ENCODE data around the gene SLC22A17. TPM values are rescaled to one million over a fixed set of nuclear protein-coding genes. Genes with fewer than 3 reads are reported as not detected.

SLC22A17 gene
- total and polyA plus RNA-seq, 2 of the 4 experiments (the other 2 are of a cell fraction): 6.6 to 36.0 TPM

DNA sequence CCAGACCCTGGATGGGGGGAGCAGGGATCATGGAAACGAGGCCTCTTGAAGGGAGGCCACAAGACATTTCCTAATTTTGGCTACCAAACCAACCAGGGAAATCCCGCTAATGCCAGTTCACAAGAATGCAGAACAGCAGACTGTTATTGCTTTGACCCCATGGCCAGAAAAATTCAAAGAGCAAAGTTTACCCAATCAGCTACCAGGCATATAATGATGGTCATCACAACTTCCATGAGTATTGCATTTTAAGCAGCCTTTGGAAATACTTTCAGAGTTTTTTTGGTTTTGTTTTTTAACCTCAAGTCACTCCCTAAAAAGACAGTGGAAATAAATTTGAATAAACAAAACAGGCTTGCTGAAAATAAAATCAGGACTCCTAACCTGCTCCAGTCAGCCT lies 19.8 kb upstream of the SLC22A17 start, which contains the start of gene IL25:
IL25 (plus strand) TSS at position 301 of the 400 bp plus-strand sequence.
- H4K20me1 ChIP-seq (ENCODE audit: insufficient read depth, low read length): no peaks in the 10 kb centered on the region
- H3K9me1 ChIP-seq (ENCODE audit: insufficient read depth, low read length): 0 out of 2 replicates have a peak, but pooled peaks cover 2% of the 10 kb centered on the region
- ChIA-PET CTCF (no interaction called here), POLR2A (ENCODE audit: unreplicated experiment) (no interaction called here)
- H3K56ac ChIP-seq (ENCODE audit: extremely low read depth, insufficient read depth, low read length): no peak within 1 kb of the TSS
- H3K9ac ChIP-seq (ENCODE audit: low read depth, low read length): no peak within 1 kb of the TSS
- no peak within 1 kb of the TSS for H3K23ac ChIP-seq (ENCODE audit: low read depth, low read length)
- H2AK9ac ChIP-seq (replicated peaks; ENCODE audit: low read depth, low read length, poor library complexity): no peak within 1 kb of the TSS
- H3K79me1 ChIP-seq (ENCODE audit: low read depth in 1 of 2, low read length in 2 of 2): no peaks in the 10 kb centered on the region
- no peak within 1 kb of the TSS for H2BK5ac ChIP-seq (ENCODE audit: low read depth, low read length, poor library complexity, severe bottlenecking)
- no peak within 1 kb of the TSS for H2AK5ac ChIP-seq (ENCODE audit: low read depth, low read length)
- no peak within 1 kb of the TSS for H4K8ac ChIP-seq (ENCODE audit: low read depth in 2 of 2, low read length in 2 of 2)
- no peak for ATAC-seq (ENCODE audit: low read depth)
- H4K5ac ChIP-seq (ENCODE audit: low read depth, low read length): no peak within 1 kb of the TSS
- no peak within 1 kb of the TSS for H2BK20ac ChIP-seq (ENCODE audit: low read depth, low read length)
- peaks cover 48% of the 10 kb centered on the region for H3K27me3 ChIP-seq (ENCODE audit: control insufficient read depth, insufficient read depth, low read length)
- H3K4me1 ChIP-seq (ENCODE audit: control insufficient read depth, insufficient read depth, low read length): no peaks in the 10 kb centered on the region
- H3K4me3 ChIP-seq (ENCODE audit: insufficient read depth, low read depth, low read length): no peak within 1 kb of the TSS
- no CpG with 5 or more reads among the region's 2 CpGs for WGBS, 2 experiments (ENCODE audit: extremely low coverage in 2 of 2, insufficient read length in 1 of 2)
- H3K9me3 ChIP-seq (ENCODE audit: control insufficient read depth, insufficient read depth, low read length): no peaks in the 10 kb centered on the region
- no peak within 1 kb of the TSS for H3K4ac ChIP-seq (ENCODE audit: low read depth, low read length)
- H4K91ac ChIP-seq (ENCODE audit: insufficient read depth, low read depth, low read length): no peak within 1 kb of the TSS
- no peak for DNase-seq
- H2AFZ ChIP-seq (replicated peaks; ENCODE audit: low read length, poor library complexity): no peak within 1 kb of the TSS
- no TSS peak for BruUV-seq (replicated peaks)
- intact Hi-C loops (cut with micrococcal nuclease) (no loop called here), in situ Hi-C loops (cut with MboI; ENCODE audit: low sequenced_read_pairs) (loop anchor here (10.0 kb wide), 1 partner anchor 48 kb away; the partner anchor contains the start of gene PABPN1), dilution Hi-C loops (cut with HindIII; ENCODE audit: low sequenced_read_pairs, unreplicated experiment) (no loop called here)
- H3K18ac ChIP-seq (ENCODE audit: low read depth, low read length): no peak within 1 kb of the TSS
- H3K36me3 ChIP-seq (ENCODE audit: control insufficient read depth, insufficient read depth, low read length): no peaks in the 10 kb centered on the region
- H3K14ac ChIP-seq (replicated peaks; ENCODE audit: low read depth, low read length): no peak within 1 kb of the TSS
- H2BK120ac ChIP-seq (ENCODE audit: low read depth, low read length): no peak within 1 kb of the TSS
- no peak within 1 kb of the TSS for H3K4me2 ChIP-seq (ENCODE audit: low read depth, low read length)
- no peak within 1 kb of the TSS for H3K27ac ChIP-seq (ENCODE audit: insufficient read depth, low read length)
- H2BK15ac ChIP-seq (ENCODE audit: low read depth, low read length): no peak within 1 kb of the TSS
- TF ChIP-seq BHLHE40 (IDR thresholded peaks at IDR 0.05; ENCODE audit: low read depth, low read length) (no peak), FOS (IDR thresholded peaks at IDR 0.05; ENCODE audit: low read depth, low read length) (no peak), MXI1 (IDR thresholded peaks at IDR 0.05; ENCODE audit: borderline replicate concordance, low read depth, low read length) (no peak), NFE2L2 (IDR thresholded peaks at IDR 0.05; ENCODE audit: low read depth, low read length) (no peak), RFX5 (IDR thresholded peaks at IDR 0.05; ENCODE audit: low read depth, low read length) (no peak), CEBPB (IDR thresholded peaks at IDR 0.05; ENCODE audit: low read depth, low read length) (no peak), RCOR1 (IDR thresholded peaks at IDR 0.05; ENCODE audit: insufficient replicate concordance, low read length) (no peak), POLR2A (IDR thresholded peaks at IDR 0.05; ENCODE audit: low read depth, low read length) (no peak), RAD21 (IDR thresholded peaks at IDR 0.05; ENCODE audit: low read length) (no peak), CHD1 (IDR thresholded peaks at IDR 0.05; ENCODE audit: low read depth, low read length) (no peak), MAZ (IDR thresholded peaks at IDR 0.05; ENCODE audit: borderline replicate concordance, low read depth, low read length) (no peak), SMC3 (IDR thresholded peaks at IDR 0.05; ENCODE audit: low read depth, low read length) (no peak), MAFK (IDR thresholded peaks at IDR 0.05; ENCODE audit: low read depth, low read length) (no peak)
- TF ChIP-seq, protein P1, sequence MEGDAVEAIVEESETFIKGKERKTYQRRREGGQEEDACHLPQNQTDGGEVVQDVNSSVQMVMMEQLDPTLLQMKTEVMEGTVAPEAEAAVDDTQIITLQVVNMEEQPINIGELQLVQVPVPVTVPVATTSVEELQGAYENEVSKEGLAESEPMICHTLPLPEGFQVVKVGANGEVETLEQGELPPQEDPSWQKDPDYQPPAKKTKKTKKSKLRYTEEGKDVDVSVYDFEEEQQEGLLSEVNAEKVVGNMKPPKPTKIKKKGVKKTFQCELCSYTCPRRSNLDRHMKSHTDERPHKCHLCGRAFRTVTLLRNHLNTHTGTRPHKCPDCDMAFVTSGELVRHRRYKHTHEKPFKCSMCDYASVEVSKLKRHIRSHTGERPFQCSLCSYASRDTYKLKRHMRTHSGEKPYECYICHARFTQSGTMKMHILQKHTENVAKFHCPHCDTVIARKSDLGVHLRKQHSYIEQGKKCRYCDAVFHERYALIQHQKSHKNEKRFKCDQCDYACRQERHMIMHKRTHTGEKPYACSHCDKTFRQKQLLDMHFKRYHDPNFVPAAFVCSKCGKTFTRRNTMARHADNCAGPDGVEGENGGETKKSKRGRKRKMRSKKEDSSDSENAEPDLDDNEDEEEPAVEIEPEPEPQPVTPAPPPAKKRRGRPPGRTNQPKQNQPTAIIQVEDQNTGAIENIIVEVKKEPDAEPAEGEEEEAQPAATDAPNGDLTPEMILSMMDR (conservative IDR thresholded peaks at IDR 0.05; ENCODE audit: low read depth, low read length): no peak
- TF ChIP-seq, protein P2, sequence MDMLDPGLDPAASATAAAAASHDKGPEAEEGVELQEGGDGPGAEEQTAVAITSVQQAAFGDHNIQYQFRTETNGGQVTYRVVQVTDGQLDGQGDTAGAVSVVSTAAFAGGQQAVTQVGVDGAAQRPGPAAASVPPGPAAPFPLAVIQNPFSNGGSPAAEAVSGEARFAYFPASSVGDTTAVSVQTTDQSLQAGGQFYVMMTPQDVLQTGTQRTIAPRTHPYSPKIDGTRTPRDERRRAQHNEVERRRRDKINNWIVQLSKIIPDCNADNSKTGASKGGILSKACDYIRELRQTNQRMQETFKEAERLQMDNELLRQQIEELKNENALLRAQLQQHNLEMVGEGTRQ (IDR thresholded peaks at IDR 0.05; ENCODE audit: low read depth, low read length): no peak
- TF ChIP-seq, protein P3, sequence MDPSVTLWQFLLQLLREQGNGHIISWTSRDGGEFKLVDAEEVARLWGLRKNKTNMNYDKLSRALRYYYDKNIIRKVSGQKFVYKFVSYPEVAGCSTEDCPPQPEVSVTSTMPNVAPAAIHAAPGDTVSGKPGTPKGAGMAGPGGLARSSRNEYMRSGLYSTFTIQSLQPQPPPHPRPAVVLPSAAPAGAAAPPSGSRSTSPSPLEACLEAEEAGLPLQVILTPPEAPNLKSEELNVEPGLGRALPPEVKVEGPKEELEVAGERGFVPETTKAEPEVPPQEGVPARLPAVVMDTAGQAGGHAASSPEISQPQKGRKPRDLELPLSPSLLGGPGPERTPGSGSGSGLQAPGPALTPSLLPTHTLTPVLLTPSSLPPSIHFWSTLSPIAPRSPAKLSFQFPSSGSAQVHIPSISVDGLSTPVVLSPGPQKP (IDR thresholded peaks at IDR 0.05; ENCODE audit: borderline replicate concordance, low read depth, low read length): no peak
